ENCODE data around the gene NLRX1.
"Not testable (repeated sequence)": the region's sequence is repeated elsewhere in the genome, so short reads cannot be mapped to it uniquely, and the experiment has no call there.

The NLRX1 gene

DNA sequence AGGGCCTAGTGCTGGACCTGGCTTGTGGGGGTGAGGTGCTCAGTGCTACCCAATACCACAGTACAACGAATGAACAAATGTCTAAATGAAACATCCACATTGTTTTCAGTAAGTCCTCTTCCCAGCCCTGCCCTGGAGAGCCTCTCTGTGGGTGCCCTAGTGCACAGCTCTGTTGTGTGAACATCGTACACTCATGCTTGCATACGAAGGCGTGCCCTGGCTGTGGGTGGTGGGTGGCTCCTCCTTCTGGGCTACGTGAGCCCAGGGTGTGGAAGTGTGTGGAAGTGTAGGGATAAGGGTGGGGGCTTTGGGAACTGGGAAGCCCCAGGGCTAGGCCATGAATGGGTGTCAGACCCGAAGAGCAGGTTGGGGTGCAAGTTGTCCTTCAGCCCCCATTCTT, 592 bp upstream of the NLRX1 start:
- ATAC-seq: no peak
- Mint-ChIP-seq H3K4me1 (peaks cover 22% of the 10 kb centered on the region), H3K27ac (no peak overlapping the region), H3K9me3 (no peaks in the 10 kb centered on the region), H3K27me3 (no peaks in the 10 kb centered on the region), H3K4me3 (peak overlapping the region; percentile 22 to 96)
- DNase-seq: no peak

DNA sequence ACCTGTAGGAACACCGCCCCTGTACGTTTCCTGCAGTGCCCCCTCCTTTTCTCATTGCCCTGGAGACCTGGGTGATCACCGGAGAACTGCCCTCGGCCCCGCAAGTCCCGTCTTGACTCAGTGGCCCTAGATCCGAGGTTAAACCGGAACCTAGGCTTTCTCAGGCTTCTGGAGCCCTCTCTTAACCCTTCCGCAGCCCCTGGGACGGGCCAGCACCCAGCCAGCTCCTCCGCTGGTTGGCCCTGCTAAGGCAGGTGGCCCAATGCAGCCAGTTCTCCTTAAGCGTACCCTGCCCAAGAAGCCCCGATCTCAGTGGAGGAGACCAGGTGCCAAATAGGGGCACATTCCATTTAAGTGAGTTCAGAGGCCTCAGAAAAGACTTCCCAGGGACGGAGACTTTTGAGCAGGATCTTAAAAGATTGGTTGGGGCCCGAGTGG, 776 bp downstream of the NLRX1 start:
- Mint-ChIP-seq H3K4me3 (peak overlapping the region; percentile 96 to 97), H3K4me1 (peaks cover 22% of the 10 kb centered on the region), H3K9me3 (no peaks in the 10 kb centered on the region), H3K27me3 (no peaks in the 10 kb centered on the region), H3K27ac (peak overlapping the region; percentile 96 to 97)
- peak; percentile 48 to 67 for DNase-seq
- peak; percentile 74 for ATAC-seq

DNA sequence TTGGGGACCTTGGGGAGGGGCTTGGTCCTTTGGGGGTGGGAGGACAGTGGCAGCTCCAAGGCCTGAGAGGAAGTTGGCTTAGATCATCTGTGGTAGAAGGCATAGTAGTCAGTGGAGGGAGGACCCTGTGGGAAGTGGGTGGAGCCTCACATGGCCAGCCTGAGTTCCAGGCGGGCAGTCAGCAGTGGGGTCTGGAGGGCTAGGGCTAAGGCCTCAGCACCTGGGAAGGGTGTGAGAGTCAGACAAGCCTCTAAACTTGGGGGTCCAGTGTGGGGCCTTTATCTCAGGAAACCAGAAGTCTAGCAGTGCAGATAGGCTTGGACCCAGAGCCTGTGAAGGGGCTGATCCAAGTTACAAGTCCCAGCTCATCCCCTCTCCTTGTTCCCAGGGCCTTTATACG, 4.0 kb downstream of the NLRX1 start:
- H3K27me3 Mint-ChIP-seq: no peaks in the 10 kb centered on the region
- DNase-seq (no peak), ATAC-seq (no peak)
- H3K4me1 Mint-ChIP-seq: peaks cover 32% of the 10 kb centered on the region
- H3K9me3 Mint-ChIP-seq: no peaks in the 10 kb centered on the region
- H3K4me3 Mint-ChIP-seq: no peak overlapping the region
- no peak overlapping the region for H3K27ac Mint-ChIP-seq

DNA sequence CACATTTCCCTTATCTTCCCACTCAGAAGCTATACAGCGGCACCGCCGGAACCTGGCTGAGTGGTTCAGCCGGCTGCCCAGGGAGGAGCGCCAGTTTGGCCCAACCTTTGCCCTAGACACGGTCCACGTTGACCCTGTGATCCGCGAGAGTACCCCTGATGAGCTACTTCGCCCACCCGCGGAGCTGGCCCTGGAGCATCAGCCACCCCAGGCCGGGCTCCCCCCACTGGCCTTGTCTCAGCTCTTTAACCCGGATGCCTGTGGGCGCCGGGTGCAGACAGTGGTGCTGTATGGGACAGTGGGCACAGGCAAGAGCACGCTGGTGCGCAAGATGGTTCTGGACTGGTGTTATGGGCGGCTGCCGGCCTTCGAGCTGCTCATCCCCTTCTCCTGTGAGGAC, 4.9 kb downstream of the NLRX1 start:
- DNase-seq (no peak), ATAC-seq (no peak)
- H3K4me3 Mint-ChIP-seq: no peak overlapping the region
- no peak overlapping the region for H3K27ac Mint-ChIP-seq
- no peaks in the 10 kb centered on the region for H3K9me3 Mint-ChIP-seq
- peaks cover 36% of the 10 kb centered on the region for H3K4me1 Mint-ChIP-seq
- no peaks in the 10 kb centered on the region for H3K27me3 Mint-ChIP-seq

DNA sequence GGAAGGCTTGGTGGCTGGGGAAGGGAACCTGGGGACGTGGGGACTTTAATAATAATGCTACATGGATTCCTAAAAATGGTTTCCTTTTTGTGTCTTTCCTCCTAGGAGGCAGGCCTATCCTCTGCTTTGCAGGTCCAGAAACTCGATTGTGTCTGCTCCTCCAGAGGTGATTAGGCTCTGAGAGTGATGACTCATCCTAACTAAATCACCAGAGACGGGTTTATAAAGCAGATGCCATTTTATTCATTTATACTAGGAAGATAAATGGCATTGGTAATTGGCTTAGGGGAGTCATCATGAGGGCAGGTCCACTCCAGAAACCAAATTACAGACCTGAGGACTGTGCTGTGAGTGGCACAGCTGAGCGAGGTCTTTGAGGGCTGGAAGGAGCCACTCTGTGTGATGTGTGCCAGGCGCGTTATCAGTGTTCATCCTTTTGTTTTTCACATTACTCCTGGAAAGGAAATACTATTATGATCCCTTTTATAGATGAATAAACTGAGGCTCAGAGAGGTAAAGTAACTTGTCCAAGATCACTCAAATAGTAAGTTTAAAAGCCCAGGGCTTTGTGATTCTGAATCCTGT, 7.1 kb downstream of the NLRX1 start:
- Mint-ChIP-seq H3K4me1 (peaks cover 26% of the 10 kb centered on the region), H3K27me3 (no peaks in the 10 kb centered on the region), H3K4me3 (no peak overlapping the region), H3K27ac (no peak overlapping the region), H3K9me3 (no peaks in the 10 kb centered on the region)
- no peak for DNase-seq
- no peak for ATAC-seq

DNA sequence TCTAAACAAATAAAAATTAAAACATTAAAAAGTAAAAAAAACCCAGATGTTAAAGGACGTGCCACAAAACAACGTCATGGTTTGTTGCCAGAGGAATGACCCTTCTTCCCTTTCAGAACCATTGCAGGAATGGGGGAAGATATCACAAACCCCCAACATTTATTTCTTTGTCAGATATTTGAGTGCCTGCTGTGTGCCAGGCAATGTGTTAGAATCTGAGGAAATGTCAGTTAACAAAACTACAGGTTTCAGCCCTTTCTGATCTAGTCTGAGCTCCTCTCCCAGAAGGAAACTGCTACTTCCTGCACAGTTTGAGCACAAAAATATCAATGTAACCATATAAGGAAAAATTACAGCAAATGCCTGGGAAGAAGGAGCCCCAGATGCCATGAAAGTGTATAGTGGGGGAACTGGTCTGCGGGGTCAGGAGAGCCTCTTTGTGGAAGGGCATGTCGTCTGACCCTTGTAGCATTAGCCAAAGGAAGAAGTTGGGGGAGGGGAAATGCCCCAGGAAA, 9.7 kb downstream of the NLRX1 start:
- no peaks in the 10 kb centered on the region for H3K9me3 Mint-ChIP-seq
- no peaks in the 10 kb centered on the region for H3K27me3 Mint-ChIP-seq
- H3K4me1 Mint-ChIP-seq: peaks cover 21% of the 10 kb centered on the region
- H3K4me3 Mint-ChIP-seq: peak overlapping the region in 1 of 2 donors; percentile 10
- H3K27ac Mint-ChIP-seq: peak overlapping the region in 1 of 2 donors; percentile 57
- no peak for DNase-seq
- ATAC-seq: no peak

DNA sequence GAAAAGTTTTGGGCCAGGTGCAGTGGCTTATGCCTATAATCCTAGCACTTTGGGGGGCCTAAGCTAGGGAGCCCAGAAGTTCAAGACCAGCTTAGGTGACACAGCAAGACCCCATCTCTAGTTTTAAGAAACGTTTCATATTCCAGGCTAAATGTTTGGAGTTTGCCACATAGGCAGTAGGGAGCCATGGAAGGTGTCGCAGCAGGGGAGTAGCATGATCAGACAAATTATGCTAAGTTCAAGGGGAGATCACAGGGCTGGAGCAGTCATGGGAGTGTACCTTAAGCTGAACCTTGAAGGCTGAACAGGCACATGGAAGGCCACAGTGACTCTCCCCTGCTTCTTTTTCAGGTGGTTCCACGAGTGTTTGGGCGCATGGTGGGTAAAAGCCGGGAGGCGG, 10.8 kb downstream of the NLRX1 start:
- Mint-ChIP-seq H3K4me1 (peaks cover 21% of the 10 kb centered on the region), H3K9me3 (no peaks in the 10 kb centered on the region), H3K27me3 (no peaks in the 10 kb centered on the region), H3K4me3 (no peak overlapping the region), H3K27ac (peak overlapping the region in 1 of 2 donors; percentile 44)
- DNase-seq: no peak
- ATAC-seq: no peak

DNA sequence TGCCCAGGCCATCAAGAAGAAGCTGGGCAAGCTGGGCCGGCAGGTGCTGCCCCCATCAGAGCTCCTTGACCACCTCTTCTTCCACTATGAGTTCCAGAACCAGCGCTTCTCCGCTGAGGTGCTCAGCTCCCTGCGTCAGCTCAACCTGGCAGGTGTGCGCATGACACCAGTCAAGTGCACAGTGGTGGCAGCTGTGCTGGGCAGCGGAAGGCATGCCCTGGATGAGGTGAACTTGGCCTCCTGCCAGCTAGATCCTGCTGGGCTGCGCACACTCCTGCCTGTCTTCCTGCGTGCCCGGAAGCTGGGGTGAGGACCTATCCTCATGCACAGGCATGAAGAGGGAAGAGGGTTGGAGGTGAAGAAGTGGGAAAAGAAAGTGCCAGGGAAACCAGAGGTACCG, 11.5 kb downstream of the NLRX1 start:
- H3K4me3 Mint-ChIP-seq: no peak overlapping the region
- H3K9me3 Mint-ChIP-seq: no peaks in the 10 kb centered on the region
- H3K27ac Mint-ChIP-seq: no peak overlapping the region
- no peak for DNase-seq
- ATAC-seq: no peak
- peaks cover 21% of the 10 kb centered on the region for H3K4me1 Mint-ChIP-seq
- H3K27me3 Mint-ChIP-seq: no peaks in the 10 kb centered on the region

DNA sequence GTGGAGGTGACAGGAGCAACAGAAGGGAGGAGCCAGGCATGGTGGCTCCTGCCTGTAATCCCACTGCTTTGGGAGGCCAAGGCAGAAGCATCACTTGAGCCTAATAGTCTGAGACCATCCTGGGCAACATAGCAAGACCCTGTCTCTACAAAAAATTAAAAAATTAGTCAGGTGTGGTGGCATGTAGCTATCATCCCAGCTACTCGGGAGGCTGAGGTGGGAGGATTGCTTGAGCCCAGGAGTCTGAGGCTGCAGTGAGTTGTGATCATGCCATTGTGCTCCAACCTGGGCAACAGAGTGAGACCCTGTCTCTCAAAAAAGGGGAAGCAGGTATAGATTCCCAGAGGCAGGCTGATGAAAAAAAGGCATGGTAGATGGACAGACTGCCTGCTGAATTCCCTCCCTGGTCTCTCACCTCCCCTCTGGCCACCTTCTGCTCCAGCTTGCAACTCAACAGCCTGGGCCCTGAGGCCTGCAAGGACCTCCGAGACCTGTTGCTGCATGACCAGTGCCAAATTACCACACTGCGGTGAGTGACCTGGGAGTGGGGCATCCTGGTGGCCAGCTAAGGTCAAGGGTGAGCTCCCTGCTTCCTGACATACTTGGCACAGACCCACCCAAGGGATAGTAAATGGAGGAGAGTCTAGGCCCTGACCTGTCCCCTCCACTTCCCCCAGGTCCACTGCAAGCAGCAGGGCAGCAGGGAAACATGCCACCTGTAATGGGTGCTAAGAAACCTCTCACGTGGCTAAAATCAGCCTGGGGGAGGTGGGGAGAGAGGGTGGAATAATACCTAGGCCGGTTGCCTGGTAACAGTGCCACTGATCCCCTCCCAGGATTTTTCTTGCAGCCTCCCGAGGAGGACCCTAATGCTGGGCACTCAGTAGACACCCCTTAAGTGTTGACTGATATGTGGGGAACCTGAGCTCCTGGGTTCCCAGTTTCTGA, 12.5 kb downstream of the NLRX1 start:
- Mint-ChIP-seq H3K9me3 (no peaks in the 10 kb centered on the region), H3K4me3 (no peak overlapping the region), H3K27ac (no peak overlapping the region), H3K27me3 (no peaks in the 10 kb centered on the region), H3K4me1 (peaks cover 15% of the 10 kb centered on the region)
- ATAC-seq (no peak), DNase-seq (no peak)

DNA sequence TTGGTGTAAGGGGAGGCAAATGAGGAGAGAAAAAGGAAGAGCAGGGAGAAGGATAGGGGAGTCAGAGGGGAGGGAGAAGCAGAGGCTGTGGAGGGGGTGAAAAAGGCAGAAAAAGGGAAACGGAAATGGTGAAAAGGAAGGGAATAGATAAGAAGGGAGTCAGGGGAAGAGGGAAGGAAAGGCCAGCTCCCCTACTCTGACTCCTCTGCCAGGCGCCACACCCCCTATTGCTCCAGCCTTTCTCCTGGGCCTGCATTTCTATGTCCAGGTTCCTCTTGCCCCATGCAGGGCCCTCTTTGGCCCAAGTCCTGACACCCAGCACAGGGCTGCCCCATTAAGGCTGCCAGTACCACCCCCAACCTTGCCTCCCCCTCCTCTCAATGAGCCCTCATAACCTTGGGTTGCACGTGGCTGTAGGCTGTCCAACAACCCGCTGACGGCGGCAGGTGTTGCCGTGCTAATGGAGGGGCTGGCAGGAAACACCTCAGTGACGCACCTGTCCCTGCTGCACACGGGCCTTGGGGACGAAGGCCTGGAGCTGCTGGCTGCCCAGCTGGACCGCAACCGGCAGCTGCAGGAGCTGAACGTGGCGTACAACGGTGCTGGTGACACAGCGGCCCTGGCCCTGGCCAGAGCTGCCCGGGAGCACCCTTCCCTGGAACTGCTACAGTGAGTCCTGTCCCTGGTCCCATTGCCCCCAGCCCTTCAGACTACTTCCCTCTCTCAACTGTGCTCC, 13.3 kb downstream of the NLRX1 start:
- peak overlapping the region in 1 of 2 donors; percentile 7 for H3K27ac Mint-ChIP-seq
- peaks cover 15% of the 10 kb centered on the region for H3K4me1 Mint-ChIP-seq
- no peak for ATAC-seq
- no peak for DNase-seq
- H3K27me3 Mint-ChIP-seq: no peaks in the 10 kb centered on the region
- no peaks in the 10 kb centered on the region for H3K9me3 Mint-ChIP-seq
- no peak overlapping the region for H3K4me3 Mint-ChIP-seq

DNA sequence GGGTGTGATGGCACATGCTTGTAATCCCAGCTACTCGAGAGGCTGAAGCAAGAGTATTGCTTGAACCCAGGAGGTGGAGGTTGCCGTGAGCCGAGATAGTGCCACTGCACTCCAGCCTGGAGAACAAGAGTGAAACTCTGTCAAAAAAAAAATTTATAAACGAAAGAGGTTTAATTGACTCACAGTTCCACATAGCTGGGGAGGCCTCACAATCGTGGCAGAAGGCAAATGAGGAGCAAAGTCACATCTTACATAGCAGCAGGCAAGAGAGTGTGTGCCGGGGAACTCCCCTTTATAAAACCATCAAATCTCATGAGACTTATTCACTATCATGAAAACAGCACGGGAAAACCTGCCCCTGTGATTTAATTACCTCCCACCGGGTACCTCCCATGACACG, 15.9 kb downstream of the NLRX1 start:
- not testable (repeated sequence) for H3K4me1 Mint-ChIP-seq, H3K4me3 Mint-ChIP-seq, H3K27ac Mint-ChIP-seq, H3K9me3 Mint-ChIP-seq, H3K27me3 Mint-ChIP-seq, DNase-seq, ATAC-seq

DNA sequence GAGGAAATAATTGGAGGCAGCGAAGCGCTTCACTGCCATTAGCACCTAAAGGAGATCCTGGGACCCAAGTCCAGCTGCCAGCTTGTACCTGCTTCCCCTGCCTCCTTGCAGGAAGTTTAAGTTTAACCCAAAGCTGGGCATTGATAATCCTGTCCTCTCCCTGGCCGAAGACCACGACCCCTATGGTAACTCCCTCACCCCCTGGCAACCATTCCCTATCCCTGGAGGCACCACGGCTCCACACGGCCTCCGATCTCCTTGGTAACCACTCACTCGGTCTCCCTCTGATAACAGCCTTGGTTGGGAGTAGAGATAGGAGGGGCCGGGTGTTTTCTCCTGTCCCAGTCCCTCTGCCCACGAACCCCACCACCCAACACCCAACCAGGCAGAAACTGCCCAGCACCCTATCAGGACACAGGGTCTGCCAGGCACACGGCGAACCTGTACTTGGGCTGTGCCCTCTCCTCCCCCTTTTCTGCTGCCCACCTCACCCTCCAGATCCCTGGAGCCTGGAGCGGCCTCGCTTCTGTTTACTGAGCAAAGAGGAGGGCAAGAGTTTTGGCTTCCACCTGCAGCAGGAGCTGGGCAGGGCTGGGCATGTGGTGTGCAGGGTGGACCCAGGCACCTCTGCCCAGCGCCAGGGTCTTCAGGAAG, 17.6 kb downstream of the NLRX1 start:
- Mint-ChIP-seq H3K9me3 (no peaks in the 10 kb centered on the region), H3K27ac (peak overlapping the region in 1 of 2 donors; percentile 24), H3K4me3 (no peak overlapping the region), H3K27me3 (no peaks in the 10 kb centered on the region), H3K4me1 (no peaks in the 10 kb centered on the region)
- DNase-seq (no peak), ATAC-seq (no peak)

DNA sequence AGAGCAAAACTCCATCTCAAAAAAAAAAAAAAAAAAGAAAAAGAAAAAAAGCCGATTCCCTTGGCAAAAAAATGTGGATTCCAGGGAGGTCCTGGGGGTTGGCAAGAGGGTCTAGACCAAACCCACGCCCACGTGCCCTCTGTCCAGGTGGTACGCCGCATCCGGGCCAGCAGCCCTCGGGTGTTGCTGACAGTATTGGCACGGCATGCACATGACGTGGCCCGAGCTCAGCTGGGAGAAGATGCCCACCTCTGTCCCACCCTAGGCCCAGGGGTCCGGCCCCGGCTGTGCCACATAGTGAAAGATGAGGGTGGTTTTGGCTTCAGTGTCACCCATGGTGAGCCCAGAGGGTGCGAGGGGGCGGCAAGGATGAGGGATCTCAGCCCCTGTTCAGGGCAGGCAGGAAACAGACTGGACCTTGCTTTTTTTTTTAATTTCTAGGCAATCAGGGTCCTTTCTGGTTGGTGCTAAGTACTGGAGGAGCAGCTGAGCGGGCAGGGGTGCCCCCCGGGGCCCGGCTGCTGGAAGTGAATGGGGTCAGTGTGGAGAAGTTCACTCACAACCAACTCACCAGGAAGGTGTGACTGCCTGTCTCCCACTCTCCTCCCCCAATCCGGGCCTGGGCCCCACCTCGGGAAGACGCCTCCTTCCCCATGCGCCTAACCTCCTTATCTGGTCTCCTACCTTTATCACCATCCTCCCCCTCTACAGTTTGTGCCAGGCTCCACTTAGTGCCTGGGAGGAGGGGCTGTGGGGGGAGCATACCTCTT, 18.8 kb downstream of the NLRX1 start:
- Mint-ChIP-seq H3K27me3 (no peaks in the 10 kb centered on the region), H3K4me3 (no peak overlapping the region), H3K4me1 (no peaks in the 10 kb centered on the region), H3K9me3 (no peaks in the 10 kb centered on the region), H3K27ac (no peak overlapping the region)
- ATAC-seq (no peak), DNase-seq (no peak)

DNA sequence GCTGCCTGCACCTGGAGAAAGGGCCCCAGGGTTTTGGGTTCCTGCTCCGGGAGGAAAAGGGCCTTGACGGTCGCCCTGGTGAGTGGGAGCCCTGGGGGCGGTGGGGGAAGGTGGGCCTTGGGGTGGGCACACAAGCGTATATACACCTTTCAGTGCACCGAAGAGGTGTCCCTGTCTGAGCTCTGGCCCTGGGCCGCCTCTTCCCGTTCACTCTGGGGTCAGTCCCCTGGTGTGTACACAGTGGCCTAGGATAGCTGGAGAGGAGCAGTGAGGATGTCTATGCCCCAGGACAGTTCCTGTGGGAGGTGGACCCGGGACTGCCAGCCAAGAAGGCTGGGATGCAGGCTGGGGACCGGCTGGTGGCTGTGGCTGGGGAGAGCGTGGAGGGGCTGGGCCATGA, 19.5 kb downstream of the NLRX1 start:
- ATAC-seq: no peak
- peak overlapping the region in 1 of 2 donors; percentile 27 for H3K27ac Mint-ChIP-seq
- H3K27me3 Mint-ChIP-seq: no peaks in the 10 kb centered on the region
- DNase-seq: no peak
- H3K4me3 Mint-ChIP-seq: no peak overlapping the region
- H3K4me1 Mint-ChIP-seq: no peaks in the 10 kb centered on the region
- no peaks in the 10 kb centered on the region for H3K9me3 Mint-ChIP-seq

DNA sequence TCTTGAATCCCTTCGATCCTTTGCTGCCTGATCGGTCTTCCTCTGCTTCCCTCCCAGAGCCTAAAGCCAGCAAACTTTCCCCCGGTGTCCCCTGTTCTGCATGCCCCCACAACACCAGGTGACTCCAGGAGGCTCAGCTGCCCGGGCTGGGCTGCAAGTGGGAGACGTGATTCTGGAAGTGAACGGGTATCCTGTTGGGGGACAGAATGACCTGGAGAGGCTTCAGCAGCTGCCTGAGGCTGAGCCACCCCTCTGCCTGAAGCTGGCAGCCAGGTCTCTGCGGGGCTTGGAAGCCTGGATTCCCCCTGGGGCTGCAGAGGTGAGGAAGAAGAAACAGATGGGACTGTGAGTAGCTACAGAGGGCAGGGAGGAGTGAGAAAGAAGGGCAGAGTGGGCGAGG, 20.4 kb downstream of the NLRX1 start:
- no peak for DNase-seq
- no peak for ATAC-seq
- no peaks in the 10 kb centered on the region for H3K9me3 Mint-ChIP-seq
- H3K4me3 Mint-ChIP-seq: no peak overlapping the region
- H3K27ac Mint-ChIP-seq: peak overlapping the region in 1 of 2 donors; percentile 71
- no peaks in the 10 kb centered on the region for H3K4me1 Mint-ChIP-seq
- no peaks in the 10 kb centered on the region for H3K27me3 Mint-ChIP-seq

Data from stimulated activated naive CD8-positive, alpha-beta T cell treated with anti-CD3 and anti-CD28 coated beads, Interleukin-15, amount 100 ng/mL, for 72 hours (primary cell).